HepG2 (cell line): ENCODE results near the gene NFYB. TPM values are rescaled to one million over a fixed set of nuclear protein-coding genes. Genes with fewer than 3 reads are reported as not detected.

Source experiments
- DRAP1 ChIP-seq: IDR thresholded peaks from 2 replicates; pipeline ENCODE4 v1.6.1; 2016; ENCODE audit warnings: missing genetic modification reagents, missing compliant biosample characterization
- KDM5A ChIP-seq: fragments of 200-600 bp; sonication (generic); IDR thresholded peaks from 2 replicates; pipeline ENCODE4 v1.7.0; 2018; ENCODE audit warnings: antibody characterized with exemption, mild to moderate bottlenecking, low read length, borderline replicate concordance
- RARG ChIP-seq: sonication (generic); formaldehyde crosslinking; IDR thresholded peaks from 2 replicates; pipeline ENCODE4 v1.4.0; 2020; ENCODE audit warnings: low read depth, mild to moderate bottlenecking, missing genetic modification reagents
- RBFOX2 ChIP-seq: fragments of 200-400 bp; formaldehyde crosslinking; IDR thresholded peaks from 2 replicates; pipeline ENCODE4 v1.6.1; 2017; ENCODE audit warnings: low read depth, mild to moderate bottlenecking, low read length
- SYNCRIP ChIP-seq: fragments of 200-400 bp; formaldehyde crosslinking; IDR thresholded peaks from 2 replicates; pipeline ENCODE4 v1.6.1; 2018; ENCODE audit warnings: mild to moderate bottlenecking, low read depth, low read length; ENCODE audit not compliant: insufficient read depth
- TAF15 ChIP-seq: fragments of 200-400 bp; formaldehyde crosslinking; IDR thresholded peaks from one replicate; pipeline ENCODE4 v1.6.1; 2018; ENCODE audit warnings: mild to moderate bottlenecking, low read depth, low read length; ENCODE audit not compliant: poor library complexity, severe bottlenecking
- TFDP2 ChIP-seq: sonication (generic); formaldehyde crosslinking; IDR thresholded peaks from 2 replicates; pipeline ENCODE4 v1.4.0; 2020; ENCODE audit warnings: missing genetic modification reagents
- ZNF24 ChIP-seq: fragments of 450-650 bp; IDR thresholded peaks from 2 replicates; pipeline ENCODE4 v1.6.1; 2017; ENCODE audit warnings: antibody characterized with exemption, mild to moderate bottlenecking
- polyA plus RNA-seq, 8 experiments: library from polyadenylated mRNA; depleted of rRNA in 3 of 8; stranded (reverse) in 7 of 8; unstranded in 1 of 8; fragments of >200 nt; fragmentation: Illumina TruSeq in 4 of 8; extraction: Trizol in 4 of 8; gene quantifications; 2 replicates each; pipeline versions ENCODE4 v1.2.1 to v1.2.3, GENCODE V29; 2011 to 2016; ENCODE audit warnings: low read depth in 4 of 8, missing spikeins in 1 of 8, mixed read lengths in 1 of 8; ENCODE audit not compliant: insufficient read depth in 1 of 8
- total RNA-seq, 5 experiments: library from RNA; depleted of rRNA; stranded (reverse); fragments of >200 nt; fragmentation: Illumina TruSeq; extraction: Trizol; gene quantifications; 2 replicates each; pipeline ENCODE4 v1.2.3, GENCODE V29; 2016; ENCODE audit warnings: low read depth in 1 of 5
- TF ChIP-seq, protein P1 (sequence below): sonication (generic); formaldehyde crosslinking; IDR thresholded peaks from 2 replicates; pipeline ENCODE4 v1.5.1; 2020; ENCODE audit warnings: missing genetic modification reagents, mild to moderate bottlenecking, borderline replicate concordance
- TF ChIP-seq, protein P2 (sequence below): sonication (generic); formaldehyde crosslinking; IDR thresholded peaks from 2 replicates; pipeline ENCODE4 v1.5.0; 2020; ENCODE audit warnings: mild to moderate bottlenecking, missing genetic modification reagents, borderline replicate concordance

The NFYB gene
- total and polyA plus RNA-seq, 2 of the 13 experiments (the other 11 are each of a cell fraction or from before 2014, with no cell fraction given): 18.7 to 36.6 TPM

GRCh38 chr12:104137001-104137901 is 759 bp downstream of the NFYB start (continued):
- TF ChIP-seq RBFOX2 (peak; percentile 80), SYNCRIP (no peak), RARG (CRISPR knock-in tag) (no peak), KDM5A (0 out of 2 replicates have a peak, but pooled peaks have one; percentile 27), DRAP1 (CRISPR knock-in tag) (0 out of 2 replicates have a peak, but pooled peaks have one; percentile 52), ZNF24 (no peak), TFDP2 (CRISPR knock-in tag) (0 out of 2 replicates have a peak, but pooled peaks have one; percentile 22), TAF15 (peak; percentile 57)
- TF ChIP-seq, protein P1, sequence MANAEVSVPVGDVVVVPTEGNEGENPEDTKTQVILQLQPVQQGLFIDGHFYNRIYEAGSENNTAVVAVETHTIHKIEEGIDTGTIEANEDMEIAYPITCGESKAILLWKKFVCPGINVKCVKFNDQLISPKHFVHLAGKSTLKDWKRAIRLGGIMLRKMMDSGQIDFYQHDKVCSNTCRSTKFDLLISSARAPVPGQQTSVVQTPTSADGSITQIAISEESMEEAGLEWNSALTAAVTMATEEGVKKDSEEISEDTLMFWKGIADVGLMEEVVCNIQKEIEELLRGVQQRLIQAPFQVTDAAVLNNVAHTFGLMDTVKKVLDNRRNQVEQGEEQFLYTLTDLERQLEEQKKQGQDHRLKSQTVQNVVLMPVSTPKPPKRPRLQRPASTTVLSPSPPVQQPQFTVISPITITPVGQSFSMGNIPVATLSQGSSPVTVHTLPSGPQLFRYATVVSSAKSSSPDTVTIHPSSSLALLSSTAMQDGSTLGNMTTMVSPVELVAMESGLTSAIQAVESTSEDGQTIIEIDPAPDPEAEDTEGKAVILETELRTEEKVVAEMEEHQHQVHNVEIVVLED (CRISPR knock-in tag): no peak
- TF ChIP-seq, protein P2, sequence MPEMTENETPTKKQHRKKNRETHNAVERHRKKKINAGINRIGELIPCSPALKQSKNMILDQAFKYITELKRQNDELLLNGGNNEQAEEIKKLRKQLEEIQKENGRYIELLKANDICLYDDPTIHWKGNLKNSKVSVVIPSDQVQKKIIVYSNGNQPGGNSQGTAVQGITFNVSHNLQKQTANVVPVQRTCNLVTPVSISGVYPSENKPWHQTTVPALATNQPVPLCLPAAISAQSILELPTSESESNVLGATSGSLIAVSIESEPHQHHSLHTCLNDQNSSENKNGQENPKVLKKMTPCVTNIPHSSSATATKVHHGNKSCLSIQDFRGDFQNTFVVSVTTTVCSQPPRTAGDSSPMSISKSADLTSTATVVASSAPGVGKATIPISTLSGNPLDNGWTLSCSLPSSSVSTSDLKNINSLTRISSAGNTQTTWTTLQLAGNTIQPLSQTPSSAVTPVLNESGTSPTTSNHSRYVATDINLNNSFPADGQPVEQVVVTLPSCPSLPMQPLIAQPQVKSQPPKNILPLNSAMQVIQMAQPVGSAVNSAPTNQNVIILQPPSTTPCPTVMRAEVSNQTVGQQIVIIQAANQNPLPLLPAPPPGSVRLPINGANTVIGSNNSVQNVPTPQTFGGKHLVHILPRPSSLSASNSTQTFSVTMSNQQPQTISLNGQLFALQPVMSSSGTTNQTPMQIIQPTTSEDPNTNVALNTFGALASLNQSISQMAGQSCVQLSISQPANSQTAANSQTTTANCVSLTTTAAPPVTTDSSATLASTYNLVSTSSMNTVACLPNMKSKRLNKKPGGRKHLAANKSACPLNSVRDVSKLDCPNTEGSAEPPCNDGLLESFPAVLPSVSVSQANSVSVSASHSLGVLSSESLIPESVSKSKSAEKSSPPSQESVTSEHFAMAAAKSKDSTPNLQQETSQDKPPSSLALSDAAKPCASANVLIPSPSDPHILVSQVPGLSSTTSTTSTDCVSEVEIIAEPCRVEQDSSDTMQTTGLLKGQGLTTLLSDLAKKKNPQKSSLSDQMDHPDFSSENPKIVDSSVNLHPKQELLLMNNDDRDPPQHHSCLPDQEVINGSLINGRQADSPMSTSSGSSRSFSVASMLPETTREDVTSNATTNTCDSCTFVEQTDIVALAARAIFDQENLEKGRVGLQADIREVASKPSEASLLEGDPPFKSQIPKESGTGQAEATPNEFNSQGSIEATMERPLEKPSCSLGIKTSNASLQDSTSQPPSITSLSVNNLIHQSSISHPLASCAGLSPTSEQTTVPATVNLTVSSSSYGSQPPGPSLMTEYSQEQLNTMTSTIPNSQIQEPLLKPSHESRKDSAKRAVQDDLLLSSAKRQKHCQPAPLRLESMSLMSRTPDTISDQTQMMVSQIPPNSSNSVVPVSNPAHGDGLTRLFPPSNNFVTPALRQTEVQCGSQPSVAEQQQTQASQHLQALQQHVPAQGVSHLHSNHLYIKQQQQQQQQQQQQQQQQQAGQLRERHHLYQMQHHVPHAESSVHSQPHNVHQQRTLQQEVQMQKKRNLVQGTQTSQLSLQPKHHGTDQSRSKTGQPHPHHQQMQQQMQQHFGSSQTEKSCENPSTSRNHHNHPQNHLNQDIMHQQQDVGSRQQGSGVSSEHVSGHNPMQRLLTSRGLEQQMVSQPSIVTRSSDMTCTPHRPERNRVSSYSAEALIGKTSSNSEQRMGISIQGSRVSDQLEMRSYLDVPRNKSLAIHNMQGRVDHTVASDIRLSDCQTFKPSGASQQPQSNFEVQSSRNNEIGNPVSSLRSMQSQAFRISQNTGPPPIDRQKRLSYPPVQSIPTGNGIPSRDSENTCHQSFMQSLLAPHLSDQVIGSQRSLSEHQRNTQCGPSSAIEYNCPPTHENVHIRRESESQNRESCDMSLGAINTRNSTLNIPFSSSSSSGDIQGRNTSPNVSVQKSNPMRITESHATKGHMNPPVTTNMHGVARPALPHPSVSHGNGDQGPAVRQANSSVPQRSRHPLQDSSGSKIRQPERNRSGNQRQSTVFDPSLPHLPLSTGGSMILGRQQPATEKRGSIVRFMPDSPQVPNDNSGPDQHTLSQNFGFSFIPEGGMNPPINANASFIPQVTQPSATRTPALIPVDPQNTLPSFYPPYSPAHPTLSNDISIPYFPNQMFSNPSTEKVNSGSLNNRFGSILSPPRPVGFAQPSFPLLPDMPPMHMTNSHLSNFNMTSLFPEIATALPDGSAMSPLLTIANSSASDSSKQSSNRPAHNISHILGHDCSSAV (CRISPR knock-in tag): no peak
